ENCODE measurements around the gene SLX4IP.

The SLX4IP gene

DNA sequence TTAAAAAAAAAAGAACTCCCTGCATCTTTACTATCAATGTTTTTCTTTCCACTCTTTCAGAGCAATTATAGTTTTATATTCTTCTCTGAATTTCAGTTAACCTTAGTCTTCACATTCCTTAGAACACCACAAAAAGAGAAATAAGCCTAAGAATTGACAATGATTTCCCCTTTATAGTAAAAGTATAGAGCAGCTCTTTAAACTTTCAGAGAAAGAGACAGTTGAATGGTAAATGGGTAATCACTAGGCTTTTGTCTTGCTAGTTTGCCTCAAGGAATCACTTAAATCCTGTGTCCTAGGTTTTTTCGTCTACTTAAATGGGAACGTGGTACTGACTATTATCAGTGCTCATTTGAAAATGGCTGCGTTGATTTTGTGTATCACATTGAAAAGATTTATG, 31.8 kb downstream of the SLX4IP start:
- H4K20me1 ChIP-seq (ENCODE audit: insufficient read depth, low read length): no peaks in the 10 kb centered on the region
- H3K9ac ChIP-seq (ENCODE audit: low read length): no peak overlapping the region
- no peaks in the 10 kb centered on the region for H3K9me3 ChIP-seq (ENCODE audit: insufficient read depth, low read length)
- H3K4me3 ChIP-seq (ENCODE audit: low read length): no peak overlapping the region
- no peaks in the 10 kb centered on the region for H3K79me2 ChIP-seq (ENCODE audit: low read length)
- no peaks in the 10 kb centered on the region for H3K36me3 ChIP-seq (replicated peaks; ENCODE audit: low read depth, low read length)
- TF ChIP-seq EZH2phosphoT487 (IDR thresholded peaks at IDR 0.05; ENCODE audit: low read depth): no peak
- TF ChIP-seq, protein P1, sequence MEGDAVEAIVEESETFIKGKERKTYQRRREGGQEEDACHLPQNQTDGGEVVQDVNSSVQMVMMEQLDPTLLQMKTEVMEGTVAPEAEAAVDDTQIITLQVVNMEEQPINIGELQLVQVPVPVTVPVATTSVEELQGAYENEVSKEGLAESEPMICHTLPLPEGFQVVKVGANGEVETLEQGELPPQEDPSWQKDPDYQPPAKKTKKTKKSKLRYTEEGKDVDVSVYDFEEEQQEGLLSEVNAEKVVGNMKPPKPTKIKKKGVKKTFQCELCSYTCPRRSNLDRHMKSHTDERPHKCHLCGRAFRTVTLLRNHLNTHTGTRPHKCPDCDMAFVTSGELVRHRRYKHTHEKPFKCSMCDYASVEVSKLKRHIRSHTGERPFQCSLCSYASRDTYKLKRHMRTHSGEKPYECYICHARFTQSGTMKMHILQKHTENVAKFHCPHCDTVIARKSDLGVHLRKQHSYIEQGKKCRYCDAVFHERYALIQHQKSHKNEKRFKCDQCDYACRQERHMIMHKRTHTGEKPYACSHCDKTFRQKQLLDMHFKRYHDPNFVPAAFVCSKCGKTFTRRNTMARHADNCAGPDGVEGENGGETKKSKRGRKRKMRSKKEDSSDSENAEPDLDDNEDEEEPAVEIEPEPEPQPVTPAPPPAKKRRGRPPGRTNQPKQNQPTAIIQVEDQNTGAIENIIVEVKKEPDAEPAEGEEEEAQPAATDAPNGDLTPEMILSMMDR (IDR thresholded peaks at IDR 0.05; ENCODE audit: low read depth, low read length): no peak
- H3K4me2 ChIP-seq (ENCODE audit: low read length): no peak overlapping the region
- peaks cover 7% of the 10 kb centered on the region for H3K4me1 ChIP-seq (ENCODE audit: low read length)
- no peak overlapping the region for H3K27ac ChIP-seq (ENCODE audit: low read length)
- no peaks in the 10 kb centered on the region for H3K27me3 ChIP-seq (ENCODE audit: low read depth, low read length)
- H2AFZ ChIP-seq (ENCODE audit: low read depth, low read length): no peak overlapping the region

DNA sequence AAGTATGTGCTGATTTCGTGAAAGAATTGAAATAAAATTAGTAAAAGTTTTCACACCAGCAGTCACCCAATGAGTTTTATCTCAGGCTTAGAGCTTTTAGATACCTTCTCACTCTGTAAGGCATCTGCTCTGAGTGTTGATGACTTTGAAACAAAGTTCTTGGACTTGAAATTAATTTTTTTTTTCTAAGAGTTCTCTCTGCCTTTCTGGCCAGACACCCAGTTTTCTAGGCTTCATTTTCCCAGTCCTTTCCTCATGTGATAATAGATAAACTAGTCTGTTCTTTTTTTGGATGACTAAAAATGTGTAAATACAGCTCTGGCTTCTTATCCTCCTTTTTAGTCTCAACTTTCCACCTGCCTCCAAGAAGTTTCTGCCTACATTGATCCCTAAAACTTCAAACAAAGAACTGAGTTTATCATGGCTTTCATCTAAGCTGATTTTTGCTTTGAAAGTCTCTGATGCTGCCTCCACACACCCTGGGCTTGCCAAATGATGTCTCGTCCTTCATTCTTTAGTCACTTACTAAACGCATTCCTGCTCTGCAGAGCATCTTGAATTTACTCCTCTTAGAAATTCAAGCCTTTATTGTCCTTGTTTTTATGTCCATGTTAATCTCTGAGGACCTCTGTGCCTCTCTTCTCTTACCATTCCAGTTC, 32.7 kb downstream of the SLX4IP start:
- Histone ChIP-seq H3K36me3 (replicated peaks; ENCODE audit: low read depth, low read length) (no peaks in the 10 kb centered on the region), H3K4me2 (ENCODE audit: low read length) (no peak overlapping the region), H3K27ac (ENCODE audit: low read length) (no peak overlapping the region), H3K79me2 (ENCODE audit: low read length) (no peaks in the 10 kb centered on the region), H3K9ac (ENCODE audit: low read length) (no peak overlapping the region), H2AFZ (ENCODE audit: low read depth, low read length) (no peak overlapping the region), H3K4me3 (ENCODE audit: low read length) (no peak overlapping the region), H3K4me1 (ENCODE audit: low read length) (peaks cover 3% of the 10 kb centered on the region), H4K20me1 (ENCODE audit: insufficient read depth, low read length) (no peaks in the 10 kb centered on the region), H3K27me3 (ENCODE audit: low read depth, low read length) (no peaks in the 10 kb centered on the region), H3K9me3 (ENCODE audit: insufficient read depth, low read length) (no peaks in the 10 kb centered on the region)
- TF ChIP-seq, protein P1 (IDR thresholded peaks at IDR 0.05; ENCODE audit: low read depth, low read length): no peak
- no peak for TF ChIP-seq EZH2phosphoT487 (IDR thresholded peaks at IDR 0.05; ENCODE audit: low read depth)

DNA sequence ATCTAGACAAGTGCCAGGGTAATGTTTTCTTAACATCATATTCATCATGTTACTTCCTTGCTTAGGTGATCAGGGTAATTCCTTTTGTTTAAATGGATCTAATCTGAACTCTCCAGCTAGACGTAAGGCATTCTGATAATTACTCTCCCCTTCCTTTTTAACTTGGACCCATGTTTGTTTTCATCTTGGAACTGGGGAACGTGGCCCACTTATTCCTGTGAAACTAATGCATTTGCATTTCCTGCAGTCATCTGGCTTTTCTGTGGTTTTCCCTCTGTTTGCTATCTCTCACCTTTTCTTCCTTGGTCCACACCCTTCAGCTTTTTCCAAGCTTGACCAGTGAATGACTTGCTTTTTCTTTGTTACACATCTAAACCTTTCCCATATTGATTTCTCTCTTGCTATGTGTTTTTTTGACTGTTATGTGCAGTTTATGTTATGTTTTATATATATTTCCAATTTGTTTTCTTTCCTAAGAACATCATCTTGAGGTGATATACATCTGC, 33.3 kb downstream of the SLX4IP start:
- H3K79me2 ChIP-seq (ENCODE audit: low read length): no peaks in the 10 kb centered on the region
- TF ChIP-seq, protein P1 (IDR thresholded peaks at IDR 0.05; ENCODE audit: low read depth, low read length): no peak
- TF ChIP-seq EZH2phosphoT487 (IDR thresholded peaks at IDR 0.05; ENCODE audit: low read depth): no peak
- H3K4me2 ChIP-seq (ENCODE audit: low read length): no peak overlapping the region
- no peaks in the 10 kb centered on the region for H3K36me3 ChIP-seq (replicated peaks; ENCODE audit: low read depth, low read length)
- H3K9me3 ChIP-seq (ENCODE audit: insufficient read depth, low read length): no peaks in the 10 kb centered on the region
- H3K9ac ChIP-seq (ENCODE audit: low read length): no peak overlapping the region
- no peak overlapping the region for H3K4me3 ChIP-seq (ENCODE audit: low read length)
- no peaks in the 10 kb centered on the region for H4K20me1 ChIP-seq (ENCODE audit: insufficient read depth, low read length)
- no peak overlapping the region for H3K27ac ChIP-seq (ENCODE audit: low read length)
- no peaks in the 10 kb centered on the region for H3K27me3 ChIP-seq (ENCODE audit: low read depth, low read length)
- H3K4me1 ChIP-seq (ENCODE audit: low read length): peaks cover 3% of the 10 kb centered on the region
- no peak overlapping the region for H2AFZ ChIP-seq (ENCODE audit: low read depth, low read length)

DNA sequence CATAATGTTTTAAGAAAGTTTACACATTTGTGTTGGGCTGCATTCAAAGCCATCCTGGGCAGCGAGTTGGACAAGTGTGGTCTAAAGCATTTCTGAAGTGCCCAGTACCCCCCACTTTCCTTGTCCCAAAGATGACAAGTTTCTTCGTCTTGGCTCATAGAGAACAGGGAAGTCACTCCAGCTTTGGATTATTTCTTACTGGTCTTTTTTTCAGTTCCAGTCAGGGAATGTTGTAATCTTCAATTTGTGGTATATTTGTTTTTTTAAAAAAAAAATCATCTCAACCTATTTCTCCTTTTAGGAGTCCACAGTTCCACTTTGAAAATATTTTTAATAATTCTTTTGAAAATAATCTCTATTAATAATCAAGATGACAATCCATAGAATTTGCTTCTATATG, 34.0 kb downstream of the SLX4IP start:
- H3K4me2 ChIP-seq (ENCODE audit: low read length): no peak overlapping the region
- no peaks in the 10 kb centered on the region for H3K27me3 ChIP-seq (ENCODE audit: low read depth, low read length)
- TF ChIP-seq EZH2phosphoT487 (IDR thresholded peaks at IDR 0.05; ENCODE audit: low read depth): no peak
- TF ChIP-seq, protein P1 (IDR thresholded peaks at IDR 0.05; ENCODE audit: low read depth, low read length): no peak
- H3K27ac ChIP-seq (ENCODE audit: low read length): no peak overlapping the region
- no peak overlapping the region for H2AFZ ChIP-seq (ENCODE audit: low read depth, low read length)
- H3K36me3 ChIP-seq (replicated peaks; ENCODE audit: low read depth, low read length): no peaks in the 10 kb centered on the region
- H4K20me1 ChIP-seq (ENCODE audit: insufficient read depth, low read length): no peaks in the 10 kb centered on the region
- peaks cover 3% of the 10 kb centered on the region for H3K4me1 ChIP-seq (ENCODE audit: low read length)
- no peaks in the 10 kb centered on the region for H3K79me2 ChIP-seq (ENCODE audit: low read length)
- H3K9me3 ChIP-seq (ENCODE audit: insufficient read depth, low read length): no peaks in the 10 kb centered on the region
- H3K4me3 ChIP-seq (ENCODE audit: low read length): no peak overlapping the region
- no peak overlapping the region for H3K9ac ChIP-seq (ENCODE audit: low read length)
